ENCODE results near the gene DUS4L.

Gene DUS4L

GRCh38 chr7:107615910-107616680 is 52.3 kb downstream of the DUS4L start:
- no peak for DNase-seq (ENCODE audit: low spot score)

DNA sequence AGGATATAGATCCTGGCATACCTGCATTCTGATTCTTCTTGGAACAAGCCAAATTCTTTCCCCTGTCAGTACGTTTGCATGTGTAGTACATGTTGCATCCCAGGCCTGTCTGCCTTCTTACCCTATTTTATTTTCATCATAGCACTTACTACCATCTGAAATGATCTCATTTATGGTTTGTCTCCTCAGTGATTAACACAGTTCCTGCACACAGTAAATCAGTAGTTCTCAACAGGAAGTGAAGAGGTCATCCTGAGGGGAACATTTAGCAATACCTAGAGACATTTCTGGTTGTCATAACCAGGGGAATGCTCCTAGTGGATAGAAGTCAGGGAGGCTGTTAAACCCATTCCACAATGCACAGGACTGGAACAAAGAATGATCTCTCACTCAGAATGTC is 58.7 kb downstream of the DUS4L start:
- no peak for DNase-seq (ENCODE audit: low spot score)

DNA sequence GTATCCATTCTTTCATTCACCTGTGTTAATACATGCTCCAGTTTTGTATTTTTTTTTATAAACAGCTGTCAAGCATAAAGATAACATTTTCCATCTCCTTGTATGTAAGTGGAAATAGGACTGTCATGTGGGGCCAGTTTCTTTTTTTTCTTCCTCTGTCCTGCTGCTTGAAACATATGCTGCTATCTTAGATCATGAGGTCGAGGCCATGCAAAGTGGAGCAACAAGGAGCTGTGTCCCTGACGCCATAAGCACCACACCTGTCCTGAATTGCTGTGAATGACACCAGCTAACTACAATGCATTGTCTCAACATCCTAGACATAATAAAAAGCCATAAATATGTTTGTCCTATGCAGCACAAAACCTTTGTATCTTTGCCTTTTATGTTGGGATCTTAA is 59.1 kb downstream of the DUS4L start:
- no peak for DNase-seq (ENCODE audit: low spot score)

DNA sequence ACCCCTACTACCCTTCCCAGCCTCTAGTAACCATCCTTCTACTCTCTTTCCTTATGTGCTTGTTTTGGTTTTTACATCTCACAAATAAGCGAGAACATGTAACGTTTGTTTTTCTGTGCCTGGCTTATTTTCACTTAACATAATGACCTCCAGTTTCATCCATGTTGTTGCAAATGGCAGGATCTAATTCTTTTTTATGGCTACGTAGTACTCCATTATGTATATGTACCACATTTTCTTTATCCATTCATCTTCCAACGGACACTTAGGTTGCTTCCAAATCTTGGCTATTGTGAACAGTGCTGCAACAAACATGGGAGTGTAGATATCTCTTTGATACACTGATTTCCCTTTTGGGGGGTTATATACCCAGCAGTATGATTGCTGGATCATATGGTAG is 63.2 kb downstream of the DUS4L start:
- DNase-seq (ENCODE audit: low spot score): no peak

Measured in globus pallidus (tissue), 1 donor.